ENCODE measurements around the gene SORBS1.

The SORBS1 gene

GRCh38 chr10:95337423-95338160 lies 223.6 kb downstream of the SORBS1 start:
- no peak for ATAC-seq
- TF ChIP-seq ARNTL (CRISPR knock-in tag; IDR thresholded peaks at IDR 0.05; ENCODE audit: borderline replicate concordance, low read depth) (no peak), PPARA (CRISPR knock-in tag; IDR thresholded peaks at IDR 0.05; ENCODE audit: borderline replicate concordance) (no peak), SNAI2 (CRISPR knock-in tag; IDR thresholded peaks at IDR 0.05) (no peak)

- no peak for TF ChIP-seq ISL1 (CRISPR knock-in tag; IDR thresholded peaks at IDR 0.05)
- no peak for TF ChIP-seq ARNTL (CRISPR knock-in tag; IDR thresholded peaks at IDR 0.05; ENCODE audit: borderline replicate concordance, low read depth)
- TF ChIP-seq TSHZ2 (CRISPR knock-in tag; IDR thresholded peaks at IDR 0.05): no peak
- TF ChIP-seq SNAI2 (CRISPR knock-in tag; IDR thresholded peaks at IDR 0.05): no peak
- no peak for TF ChIP-seq ZFP30 (CRISPR knock-in tag; IDR thresholded peaks at IDR 0.05)
- no peak for TF ChIP-seq ZNF565 (CRISPR knock-in tag; conservative IDR thresholded peaks at IDR 0.05; ENCODE audit: low read depth)
- no peak for TF ChIP-seq TOX (CRISPR knock-in tag; IDR thresholded peaks at IDR 0.05; ENCODE audit: borderline replicate concordance)
- TF ChIP-seq ZNF70 (CRISPR knock-in tag; IDR thresholded peaks at IDR 0.05): no peak
- no peak for TF ChIP-seq RARB (CRISPR knock-in tag; IDR thresholded peaks at IDR 0.05)
- TF ChIP-seq PPARA (CRISPR knock-in tag; IDR thresholded peaks at IDR 0.05; ENCODE audit: borderline replicate concordance): no peak
- no peak for TF ChIP-seq ZNF8 (CRISPR knock-in tag; IDR thresholded peaks at IDR 0.05)
- TF ChIP-seq CSDC2 (CRISPR knock-in tag; IDR thresholded peaks at IDR 0.05): no peak
- no peak for TF ChIP-seq ESRRG (CRISPR knock-in tag; IDR thresholded peaks at IDR 0.05)
- TF ChIP-seq PATZ1 (CRISPR knock-in tag; IDR thresholded peaks at IDR 0.05; ENCODE audit: borderline replicate concordance): no peak
- TF ChIP-seq CREB5 (CRISPR knock-in tag; IDR thresholded peaks at IDR 0.05; ENCODE audit: low read depth): no peak
- TF ChIP-seq GLIS3 (CRISPR knock-in tag; IDR thresholded peaks at IDR 0.05): no peak
- no peak for TF ChIP-seq TCF4 (CRISPR knock-in tag; IDR thresholded peaks at IDR 0.05; ENCODE audit: borderline replicate concordance)
- no peak for TF ChIP-seq CSRNP3 (CRISPR knock-in tag; IDR thresholded peaks at IDR 0.05)
- no peak for TF ChIP-seq ZFP3 (CRISPR knock-in tag; IDR thresholded peaks at IDR 0.05)
- TF ChIP-seq OSR1 (CRISPR knock-in tag; IDR thresholded peaks at IDR 0.05): no peak
- ATAC-seq: no peak
Measured at GRCh38 chr10:95336702-95337101, 224.5 kb downstream of the SORBS1 start.

- ATAC-seq: no peak
- TF ChIP-seq CREB5 (CRISPR knock-in tag; IDR thresholded peaks at IDR 0.05; ENCODE audit: low read depth) (no peak), ISL1 (CRISPR knock-in tag; IDR thresholded peaks at IDR 0.05) (no peak), ZFP3 (CRISPR knock-in tag; IDR thresholded peaks at IDR 0.05) (no peak), ZNF70 (CRISPR knock-in tag; IDR thresholded peaks at IDR 0.05) (no peak), TOX (CRISPR knock-in tag; IDR thresholded peaks at IDR 0.05; ENCODE audit: borderline replicate concordance) (no peak), CSDC2 (CRISPR knock-in tag; IDR thresholded peaks at IDR 0.05) (no peak), POU6F1 (CRISPR knock-in tag; IDR thresholded peaks at IDR 0.05; ENCODE audit: borderline replicate concordance, low read depth) (no peak), TCF4 (CRISPR knock-in tag; IDR thresholded peaks at IDR 0.05; ENCODE audit: borderline replicate concordance) (no peak)
Measured at GRCh38 chr10:95335933-95336699, 225.1 kb downstream of the SORBS1 start.

Measured in SK-N-SH treated with all-trans-retinoic acid at 6 μM for 48 hours (cell line).